ENCODE results near the gene TSTD1. TPM values are rescaled to one million over a fixed set of nuclear protein-coding genes. Genes with fewer than 3 reads are reported as not detected.
"Not testable (repeated sequence)": the region's sequence is repeated elsewhere in the genome, so short reads cannot be mapped to it uniquely, and the experiment has no call there.

TSTD1 gene
- polyA plus RNA-seq, 1 donor: 44.4 TPM

DNA sequence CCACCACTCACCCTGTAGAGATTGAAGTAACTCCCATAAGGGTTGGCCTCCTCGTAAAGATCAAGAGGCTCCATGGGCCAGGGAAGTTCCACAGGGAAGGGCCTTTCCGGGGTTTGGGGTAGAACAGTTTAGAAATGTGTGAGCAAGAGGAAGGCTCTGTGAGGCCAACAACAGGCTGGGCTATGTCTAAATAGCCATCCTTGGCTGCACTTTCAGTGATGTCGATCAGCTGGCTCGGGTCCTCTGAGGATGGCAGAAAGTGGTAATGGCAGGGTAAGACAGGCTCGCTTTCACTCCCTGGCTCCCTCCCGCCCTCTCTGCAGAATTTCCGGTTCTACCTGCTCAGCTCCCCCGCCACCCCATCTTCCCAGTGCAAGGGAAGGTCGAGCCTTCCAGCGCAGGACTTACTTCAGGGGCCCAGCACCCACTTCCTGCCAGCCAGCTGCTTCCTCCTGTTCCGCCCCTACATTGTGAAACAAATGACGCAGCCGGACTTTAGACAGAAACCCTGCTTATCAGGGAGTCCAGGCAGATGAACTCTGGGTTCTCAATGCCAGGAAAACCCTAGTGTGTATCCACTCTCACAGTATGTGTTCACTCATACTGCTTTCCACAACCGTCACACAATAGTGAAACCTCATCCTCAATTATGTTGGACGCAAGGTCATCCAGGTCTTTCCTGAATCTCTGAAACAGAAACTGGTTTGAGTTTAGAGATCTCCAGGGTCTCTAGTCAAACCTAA lies 25.1 kb downstream of the TSTD1 start:
- peak; percentile 54 for DNase-seq

DNA sequence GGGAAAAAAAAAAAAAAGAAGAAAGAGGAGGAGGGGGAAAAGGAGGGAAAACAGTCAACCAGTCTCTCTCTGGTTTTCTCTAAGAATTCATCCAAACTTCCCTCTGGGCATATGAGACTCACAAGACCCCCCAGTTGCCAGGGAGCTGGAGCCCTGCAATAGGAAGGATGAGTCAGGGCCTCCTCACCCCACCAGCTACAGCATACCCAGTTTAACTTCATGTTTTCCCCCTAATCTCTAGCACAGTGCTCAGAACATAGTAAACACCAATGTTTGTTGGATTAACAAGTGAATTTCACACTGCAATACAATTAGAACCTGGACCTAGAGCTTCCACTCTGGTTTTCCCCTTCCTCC lies 25.7 kb downstream of the TSTD1 start:
- DNase-seq: no peak

DNA sequence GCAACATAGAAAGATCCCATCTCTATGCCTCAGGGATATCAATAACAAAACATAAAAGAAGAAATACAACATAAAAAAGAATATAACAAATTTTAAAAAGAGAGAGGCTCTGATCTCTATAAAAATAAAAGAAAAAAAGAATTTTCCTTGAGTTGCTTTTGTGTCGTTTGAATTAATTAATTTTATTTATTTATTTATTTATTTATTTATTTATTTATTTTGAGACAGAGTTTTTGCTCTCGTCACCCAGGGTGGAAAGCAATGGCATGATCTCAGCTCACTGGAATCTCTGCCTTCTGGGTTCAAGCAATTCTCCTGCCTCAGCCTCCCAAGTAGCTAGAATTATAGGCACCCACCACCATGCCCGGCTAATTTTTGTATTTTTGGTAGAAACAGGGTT lies 26.3 kb downstream of the TSTD1 start:
- DNase-seq: no peak

DNA sequence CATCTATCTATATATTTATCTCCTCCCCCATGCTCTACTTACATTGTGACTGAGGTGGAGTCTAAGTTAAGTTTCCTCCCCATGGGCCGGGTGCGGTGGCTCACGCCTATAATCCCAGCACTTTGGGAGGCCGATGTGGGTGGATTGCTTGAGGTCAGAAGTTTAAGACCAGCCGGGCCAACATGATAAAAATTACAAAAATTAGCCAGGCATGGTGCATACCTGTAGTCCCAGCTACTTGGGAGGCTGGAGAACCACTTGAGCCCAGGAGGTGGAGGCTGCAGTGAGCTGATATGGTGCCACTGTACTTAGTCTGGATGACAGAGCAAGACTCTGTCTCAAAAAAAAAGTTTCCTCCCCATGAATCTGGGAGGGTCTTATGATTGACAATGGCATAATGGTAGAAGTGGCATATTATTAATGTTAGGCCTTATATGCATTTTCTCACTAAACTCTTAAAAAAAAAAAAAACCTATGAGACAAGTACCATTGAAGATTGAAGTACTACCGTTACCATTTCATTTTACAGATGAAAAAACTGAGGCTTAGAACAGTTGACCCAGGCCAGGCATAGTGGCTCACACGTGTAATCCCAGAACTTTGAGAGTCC lies 29.1 kb downstream of the TSTD1 start:
- no peak for DNase-seq

DNA sequence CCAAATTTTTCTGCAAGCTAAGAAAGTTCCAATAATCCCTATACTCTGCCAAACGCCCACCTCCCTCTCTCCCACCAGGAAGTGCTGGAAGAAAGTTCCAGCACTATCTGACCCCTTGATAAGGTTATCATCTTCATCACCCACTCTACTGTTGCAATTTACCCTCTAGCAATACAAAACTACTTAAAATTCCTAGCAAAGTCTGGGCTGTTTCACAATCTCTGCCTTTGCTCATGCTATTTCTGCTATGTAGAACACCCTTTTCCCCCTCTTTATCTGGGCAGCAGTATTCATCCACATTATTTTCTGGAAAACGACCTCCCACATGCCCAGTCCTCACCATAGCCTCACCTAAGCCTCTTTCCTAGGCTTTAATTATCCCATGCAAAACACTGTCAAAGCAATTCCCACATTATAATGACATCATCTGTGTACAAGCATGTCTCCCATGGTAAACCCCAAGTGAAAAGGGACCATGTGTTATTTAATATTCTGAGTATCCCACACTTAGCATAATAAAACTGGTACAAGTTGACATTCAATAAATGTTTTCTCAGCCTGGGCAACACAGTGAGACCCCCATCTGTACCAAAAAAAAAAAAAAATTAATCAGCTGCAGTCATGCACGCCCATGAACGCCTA lies 29.8 kb downstream of the TSTD1 start:
- DNase-seq: no peak

- DNase-seq: no peak
Measured at GRCh38 chr1:161007369-161007768, 31.4 kb downstream of the TSTD1 start.

DNA sequence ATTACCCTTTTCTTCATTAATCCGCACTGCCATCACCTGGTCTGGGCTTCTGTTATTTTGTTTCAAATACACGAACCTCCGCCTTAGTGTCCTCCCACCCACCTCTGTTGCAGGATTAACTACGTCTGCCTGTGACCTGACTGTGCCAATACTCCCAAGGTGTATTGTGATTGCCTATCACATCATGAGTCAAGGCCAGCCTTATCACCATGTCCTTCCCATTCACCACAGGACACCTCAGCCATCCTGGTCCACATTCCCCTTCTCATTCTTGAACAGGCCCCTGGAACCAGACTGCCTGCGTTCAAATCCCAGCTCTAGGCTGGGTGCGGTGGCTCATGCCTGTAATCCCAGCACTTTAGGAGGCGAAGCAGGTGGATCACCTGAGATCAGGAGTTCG lies 32.2 kb downstream of the TSTD1 start:
- no peak for DNase-seq

DNA sequence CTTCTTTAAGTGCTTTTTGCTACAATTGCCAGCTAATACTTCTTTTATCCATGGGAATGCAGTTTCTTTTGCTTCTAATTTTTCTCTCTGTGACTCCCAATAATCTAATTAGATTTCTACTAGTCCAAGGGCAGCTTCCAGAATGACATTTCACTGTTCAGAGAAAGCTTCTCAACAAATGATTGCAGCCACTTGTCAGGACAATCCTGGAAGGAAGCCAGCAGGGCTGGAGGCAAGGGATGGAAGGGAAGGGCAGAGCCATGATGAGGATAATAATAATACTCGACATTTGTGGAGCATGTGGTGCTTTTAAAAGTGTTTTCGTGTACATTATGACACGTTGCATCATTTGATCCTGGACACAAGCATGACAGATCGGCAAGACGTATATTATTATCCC lies 37.2 kb downstream of the TSTD1 start:
- DNase-seq: no peak

DNA sequence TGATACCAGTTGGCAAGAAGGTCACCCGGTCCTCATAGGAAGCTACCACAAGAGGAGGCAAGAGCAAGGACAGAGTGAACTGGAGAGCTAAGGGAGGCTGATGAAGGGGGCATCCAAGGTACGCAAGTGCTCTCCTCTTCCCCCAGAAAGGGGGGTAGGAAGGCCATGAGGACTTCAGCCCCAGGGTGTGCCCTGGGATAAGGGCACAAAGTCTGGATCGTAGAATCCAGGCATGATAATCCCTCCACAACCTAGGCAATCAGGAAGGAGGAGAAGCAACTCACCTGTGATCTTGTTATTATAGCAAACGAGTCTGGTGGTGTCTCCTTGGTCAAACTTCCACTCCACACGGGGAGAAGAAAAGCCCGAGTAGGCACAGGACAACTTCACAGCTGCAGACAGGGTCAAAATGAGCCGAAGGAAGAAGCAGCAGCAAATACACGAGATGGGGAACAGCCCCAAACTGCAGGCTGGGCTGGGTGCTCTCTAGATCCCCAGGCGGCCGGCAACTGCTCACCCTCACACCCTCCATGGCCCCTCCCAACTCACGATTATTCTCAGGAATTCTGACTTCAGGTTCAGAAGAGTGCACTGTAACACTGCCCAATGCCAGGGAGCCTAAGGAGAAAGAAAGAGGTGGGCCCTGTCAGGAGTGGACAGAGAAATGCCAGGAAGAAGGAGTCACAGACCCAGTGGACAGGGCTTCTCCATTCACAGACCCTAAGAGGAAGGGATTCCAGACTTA lies 37.9 kb downstream of the TSTD1 start:
- no peak for DNase-seq

- no peak for DNase-seq
Measured at GRCh38 chr1:160999376-160999775, 39.4 kb downstream of the TSTD1 start.

DNA sequence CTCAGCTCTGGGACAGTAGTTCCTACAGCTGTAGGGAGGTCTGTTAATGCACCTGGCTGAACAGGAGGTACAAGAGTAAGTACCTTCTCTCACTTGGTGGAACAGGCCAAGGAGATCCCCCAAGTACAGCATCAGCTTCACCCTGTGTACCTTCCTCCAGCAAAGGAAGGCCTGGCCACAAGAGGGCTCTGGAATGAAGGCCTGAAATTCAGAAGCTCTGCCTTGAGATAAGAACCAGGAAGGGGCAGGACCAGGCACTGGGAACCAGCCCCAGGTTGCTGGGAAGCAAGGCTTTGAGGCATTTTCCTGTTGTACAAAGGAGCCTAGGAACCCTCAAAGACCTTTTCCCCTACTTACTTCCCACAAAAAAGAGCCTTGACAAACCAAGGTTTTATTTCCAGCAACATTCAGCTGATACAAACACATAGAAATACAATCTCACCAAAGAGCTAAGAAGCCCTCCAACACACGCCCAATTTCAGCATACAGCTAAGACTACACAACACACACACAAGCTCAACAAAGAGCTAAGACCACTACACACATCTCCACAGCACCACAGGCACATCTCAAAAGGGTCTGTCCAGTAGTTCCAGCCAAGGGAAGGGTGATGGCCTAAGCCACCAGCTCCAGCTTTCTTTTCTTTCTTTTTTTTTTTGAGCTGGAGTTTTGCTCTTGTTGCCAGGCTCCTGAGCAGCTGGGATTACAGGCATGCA lies 41.3 kb downstream of the TSTD1 start:
- no peak for DNase-seq

GRCh38 chr1:160996178-160996577 lies 42.6 kb downstream of the TSTD1 start:
- DNase-seq: no peak

- DNase-seq: no peak
Measured at GRCh38 chr1:160993544-160994193, 45.1 kb downstream of the TSTD1 start.

- DNase-seq: not testable (repeated sequence)
Measured at GRCh38 chr1:160992036-160992435, 46.7 kb downstream of the TSTD1 start.

Other genes starting within 250 kb of the TSTD1 start
- gene LY9, start 242.8 kb downstream of the TSTD1 start, polyA plus RNA-seq (ENCODE audit: insufficient read length): 0.32 TPM
- gene CD244, start 176.1 kb downstream of the TSTD1 start, polyA plus RNA-seq (ENCODE audit: insufficient read length): 0.15 TPM
- 1.6 TPM for gene ITLN1, start 153.8 kb downstream of the TSTD1 start, polyA plus RNA-seq (ENCODE audit: insufficient read length)
- not detected for gene ITLN2, start 84.2 kb downstream of the TSTD1 start, polyA plus RNA-seq (ENCODE audit: insufficient read length)
- gene F11R, start 17.8 kb downstream of the TSTD1 start, polyA plus RNA-seq (ENCODE audit: insufficient read length): 97.2 TPM
- 67.9 TPM for gene USF1, start 7.0 kb upstream of the TSTD1 start, polyA plus RNA-seq (ENCODE audit: insufficient read length)
- gene ARHGAP30, start 30.9 kb upstream of the TSTD1 start, polyA plus RNA-seq (ENCODE audit: insufficient read length): 2.2 TPM
- 4.0 TPM for gene NECTIN4, start 50.6 kb upstream of the TSTD1 start, polyA plus RNA-seq (ENCODE audit: insufficient read length)
- 15.0 TPM for gene KLHDC9, start 59.4 kb upstream of the TSTD1 start, polyA plus RNA-seq (ENCODE audit: insufficient read length)
- 61.2 TPM for gene PFDN2, start 79.1 kb upstream of the TSTD1 start, polyA plus RNA-seq (ENCODE audit: insufficient read length)
- gene NIT1, start 79.1 kb upstream of the TSTD1 start, polyA plus RNA-seq (ENCODE audit: insufficient read length): 50.5 TPM
- gene DEDD, start 93.7 kb upstream of the TSTD1 start, polyA plus RNA-seq (ENCODE audit: insufficient read length): 57.2 TPM
- 142 TPM for gene UFC1, start 115.0 kb upstream of the TSTD1 start, polyA plus RNA-seq (ENCODE audit: insufficient read length)
- 58.3 TPM for gene USP21, start 120.5 kb upstream of the TSTD1 start, polyA plus RNA-seq (ENCODE audit: insufficient read length)
- gene PPOX, start 127.5 kb upstream of the TSTD1 start, polyA plus RNA-seq (ENCODE audit: insufficient read length): 46.6 TPM
- gene B4GALT3, start 138.5 kb upstream of the TSTD1 start, polyA plus RNA-seq (ENCODE audit: insufficient read length): 36.8 TPM
- gene ADAMTS4, start 160.1 kb upstream of the TSTD1 start, polyA plus RNA-seq (ENCODE audit: insufficient read length): 1.4 TPM
- gene NDUFS2, start 163.4 kb upstream of the TSTD1 start, polyA plus RNA-seq (ENCODE audit: insufficient read length): 211 TPM
- 10.8 TPM for gene FCER1G, start 176.3 kb upstream of the TSTD1 start, polyA plus RNA-seq (ENCODE audit: insufficient read length)
- gene APOA2, start 184.7 kb upstream of the TSTD1 start, polyA plus RNA-seq (ENCODE audit: insufficient read length): not detected
- gene TOMM40L, start 187.1 kb upstream of the TSTD1 start, polyA plus RNA-seq (ENCODE audit: insufficient read length): 14.4 TPM
- 3.6 TPM for gene NR1I3, start 199.2 kb upstream of the TSTD1 start, polyA plus RNA-seq (ENCODE audit: insufficient read length)
- 1.2 TPM for gene PCP4L1, start 219.8 kb upstream of the TSTD1 start, polyA plus RNA-seq (ENCODE audit: insufficient read length)